Ishikawa (cell line): ENCODE results near the gene FMO5.

Experiments
- CEBPB ChIP-seq: IDR thresholded peaks from 2 replicates; pipeline ENCODE4 v1.6.1; 2012
- CREB1 ChIP-seq: IDR thresholded peaks from 2 replicates; pipeline ENCODE4 v1.6.1; 2012; ENCODE audit warnings: low read depth
- EGR1 ChIP-seq: IDR thresholded peaks from 2 replicates; pipeline ENCODE4 v1.6.1; 2012
- EP300 ChIP-seq: IDR thresholded peaks from 2 replicates; pipeline ENCODE4 v1.6.1; 2012; ENCODE audit warnings: borderline replicate concordance
- FOXM1 ChIP-seq: IDR thresholded peaks from 2 replicates; pipeline ENCODE4 v1.6.1; 2012; ENCODE audit warnings: low read depth, borderline replicate concordance
- NFIC ChIP-seq: IDR thresholded peaks from 2 replicates; pipeline ENCODE4 v1.6.1; 2012
- RAD21 ChIP-seq: IDR thresholded peaks from 2 replicates; pipeline ENCODE4 v1.6.1; 2012; ENCODE audit warnings: low read depth
- TAF1 ChIP-seq: IDR thresholded peaks from 2 replicates; pipeline ENCODE4 v1.6.1; 2012; ENCODE audit warnings: low read depth, mild to moderate bottlenecking
- TEAD4 ChIP-seq: IDR thresholded peaks from 2 replicates; pipeline ENCODE4 v1.6.1; 2012
- YY1 ChIP-seq: IDR thresholded peaks from 2 replicates; pipeline ENCODE4 v1.6.1; 2012; ENCODE audit warnings: low read depth
- TF ChIP-seq, protein P1 (sequence below): IDR thresholded peaks from 2 replicates; pipeline ENCODE4 v1.6.1; 2012; ENCODE audit warnings: low read depth, mild to moderate bottlenecking

- TF ChIP-seq FOXM1 = no peak
- TF ChIP-seq, protein P1, sequence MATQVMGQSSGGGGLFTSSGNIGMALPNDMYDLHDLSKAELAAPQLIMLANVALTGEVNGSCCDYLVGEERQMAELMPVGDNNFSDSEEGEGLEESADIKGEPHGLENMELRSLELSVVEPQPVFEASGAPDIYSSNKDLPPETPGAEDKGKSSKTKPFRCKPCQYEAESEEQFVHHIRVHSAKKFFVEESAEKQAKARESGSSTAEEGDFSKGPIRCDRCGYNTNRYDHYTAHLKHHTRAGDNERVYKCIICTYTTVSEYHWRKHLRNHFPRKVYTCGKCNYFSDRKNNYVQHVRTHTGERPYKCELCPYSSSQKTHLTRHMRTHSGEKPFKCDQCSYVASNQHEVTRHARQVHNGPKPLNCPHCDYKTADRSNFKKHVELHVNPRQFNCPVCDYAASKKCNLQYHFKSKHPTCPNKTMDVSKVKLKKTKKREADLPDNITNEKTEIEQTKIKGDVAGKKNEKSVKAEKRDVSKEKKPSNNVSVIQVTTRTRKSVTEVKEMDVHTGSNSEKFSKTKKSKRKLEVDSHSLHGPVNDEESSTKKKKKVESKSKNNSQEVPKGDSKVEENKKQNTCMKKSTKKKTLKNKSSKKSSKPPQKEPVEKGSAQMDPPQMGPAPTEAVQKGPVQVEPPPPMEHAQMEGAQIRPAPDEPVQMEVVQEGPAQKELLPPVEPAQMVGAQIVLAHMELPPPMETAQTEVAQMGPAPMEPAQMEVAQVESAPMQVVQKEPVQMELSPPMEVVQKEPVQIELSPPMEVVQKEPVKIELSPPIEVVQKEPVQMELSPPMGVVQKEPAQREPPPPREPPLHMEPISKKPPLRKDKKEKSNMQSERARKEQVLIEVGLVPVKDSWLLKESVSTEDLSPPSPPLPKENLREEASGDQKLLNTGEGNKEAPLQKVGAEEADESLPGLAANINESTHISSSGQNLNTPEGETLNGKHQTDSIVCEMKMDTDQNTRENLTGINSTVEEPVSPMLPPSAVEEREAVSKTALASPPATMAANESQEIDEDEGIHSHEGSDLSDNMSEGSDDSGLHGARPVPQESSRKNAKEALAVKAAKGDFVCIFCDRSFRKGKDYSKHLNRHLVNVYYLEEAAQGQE = no peak
- TF ChIP-seq RAD21 = no peak
- TF ChIP-seq TEAD4 = no peak
- TF ChIP-seq CEBPB = no peak
- TF ChIP-seq TAF1 = no peak
- TF ChIP-seq YY1 = no peak
- TF ChIP-seq NFIC = no peak
- TF ChIP-seq EGR1 = no peak
- TF ChIP-seq EP300 = no peak
- no peak for TF ChIP-seq CREB1
Measured at GRCh38 chr1:147151244-147151643, 73.9 kb downstream of the FMO5 start.
